GM23338 (cell line): ENCODE data around the gene ZBTB8A. TPM values are rescaled to one million over a fixed set of nuclear protein-coding genes. Genes with fewer than 3 reads are reported as not detected.

Source experiments
- ATAC-seq: fragments of 200-7000 bp; cut with Tn5 transposase; 3 replicates; pipeline ENCODE4 v1.9.1; 2020
- DNase-seq: peaks from one replicate; pipeline ENCODE4 v3.0.0-alpha.2; 2015; ENCODE audit warnings: low spot score
- H2AFZ ChIP-seq: fragments of 200-600 bp; sonication (generic); 2 replicates; pipeline ENCODE4 v1.8.0; 2016; ENCODE audit warnings: antibody characterized with exemption, mild to moderate bottlenecking, moderate library complexity
- H3F3A ChIP-seq: fragments of 200-600 bp; sonication (generic); replicated peaks from 2 replicates; pipeline ENCODE4 v1.8.0; 2017; ENCODE audit warnings: antibody characterized with exemption, mixed run types, low read depth
- H3K27ac ChIP-seq: fragments of 200-600 bp; sonication (generic); 2 replicates; pipeline ENCODE4 v1.6.1; 2016; ENCODE audit warnings: low read depth
- H3K27me3 ChIP-seq: fragments of 200-600 bp; sonication (generic); 2 replicates; pipeline ENCODE4 v1.8.0; 2016; ENCODE audit warnings: mild to moderate bottlenecking, mixed run types, moderate library complexity; ENCODE audit not compliant: insufficient read depth
- H3K36me3 ChIP-seq: fragments of 200-600 bp; sonication (generic); 2 replicates; pipeline ENCODE4 v1.8.0; 2016; ENCODE audit warnings: mild to moderate bottlenecking; ENCODE audit not compliant: insufficient read depth
- H3K4me1 ChIP-seq: fragments of 200-600 bp; sonication (generic); 2 replicates; pipeline ENCODE4 v1.8.0; 2016; ENCODE audit warnings: mild to moderate bottlenecking, moderate library complexity; ENCODE audit not compliant: insufficient read depth
- H3K4me2 ChIP-seq: fragments of 200-600 bp; sonication (generic); 2 replicates; pipeline ENCODE4 v1.7.1; 2017; ENCODE audit warnings: mixed run types
- H3K4me3 ChIP-seq: fragments of 200-600 bp; sonication (generic); 2 replicates; pipeline ENCODE4 v1.6.1; 2016; ENCODE audit warnings: mixed run types
- H3K79me2 ChIP-seq: fragments of 200-600 bp; sonication (generic); replicated peaks from 2 replicates; pipeline ENCODE4 v1.8.0; 2017; ENCODE audit warnings: mild to moderate bottlenecking; ENCODE audit not compliant: insufficient read depth
- H3K9me2 ChIP-seq: fragments of 200-600 bp; sonication (generic); 2 replicates; pipeline ENCODE4 v1.8.0; 2017; ENCODE audit not compliant: insufficient read depth
- H4K20me1 ChIP-seq: fragments of 200-600 bp; sonication (generic); replicated peaks from 2 replicates; pipeline ENCODE4 v1.8.0; 2017; ENCODE audit warnings: mild to moderate bottlenecking; ENCODE audit not compliant: insufficient read depth
- H3K27ac Mint-ChIP-seq: 2 replicates; pipeline ENCODE4 v1.8.0; 2020; ENCODE audit warnings: inconsistent platforms, mild to moderate bottlenecking, moderate library complexity, mixed read lengths
- H3K27me3 Mint-ChIP-seq: 3 replicates; pipeline ENCODE4 v1.8.0; 2022; ENCODE audit warnings: low read depth, mild to moderate bottlenecking, moderate library complexity, mixed read lengths, inconsistent platforms; ENCODE audit not compliant: insufficient read depth, poor library complexity
- H3K36me3 Mint-ChIP-seq: 3 replicates; pipeline ENCODE4 v1.8.0; 2021; ENCODE audit warnings: low read depth, mild to moderate bottlenecking, inconsistent platforms, moderate library complexity, mixed read lengths
- H3K4me1 Mint-ChIP-seq: 3 replicates; pipeline ENCODE4 v1.8.0; 2020; ENCODE audit warnings: mild to moderate bottlenecking, inconsistent platforms, mixed read lengths
- H3K4me3 Mint-ChIP-seq: 3 replicates; pipeline ENCODE4 v1.8.0; 2021; ENCODE audit warnings: moderate library complexity, mild to moderate bottlenecking, inconsistent platforms, mixed read lengths
- H3K9me3 Mint-ChIP-seq: 3 replicates; pipeline ENCODE4 v1.8.0; 2020; ENCODE audit warnings: moderate library complexity, mild to moderate bottlenecking, inconsistent platforms, mixed read lengths
- CREB1 ChIP-seq: fragments of 250-450 bp; sonication (Bioruptor Pico); IDR thresholded peaks from 2 replicates; pipeline ENCODE4 v1.5.0; 2020; ENCODE audit warnings: low read depth, mild to moderate bottlenecking, moderate library complexity
- EZH2 ChIP-seq: fragments of 200-600 bp; sonication (generic); IDR thresholded peaks from one replicate; pipeline ENCODE4 v1.8.0; 2017; ENCODE audit warnings: antibody characterized with exemption, mild to moderate bottlenecking, low read depth; ENCODE audit not compliant: unreplicated experiment
- EZH2phosphoT487 ChIP-seq: fragments of 200-600 bp; sonication (generic); IDR thresholded peaks from one replicate; pipeline ENCODE4 v1.8.1; 2018; ENCODE audit warnings: antibody characterized with exemption; ENCODE audit not compliant: unreplicated experiment
- JUNB ChIP-seq: IDR thresholded peaks from one replicate; pipeline ENCODE4 v1.6.1; 2016; ENCODE audit warnings: antibody characterized with exemption; ENCODE audit not compliant: unreplicated experiment
- NANOG ChIP-seq: IDR thresholded peaks from 2 replicates; pipeline ENCODE4 v1.6.1; 2016; ENCODE audit warnings: antibody characterized with exemption, borderline replicate concordance
- POLR2AphosphoS5 ChIP-seq: IDR thresholded peaks from 2 replicates; pipeline ENCODE4 v1.6.1; 2016; ENCODE audit warnings: antibody characterized with exemption, low read depth
- STAT1 ChIP-seq: IDR thresholded peaks from one replicate; pipeline ENCODE4 v1.6.1; 2016; ENCODE audit warnings: antibody characterized with exemption; ENCODE audit not compliant: unreplicated experiment
- ZNF114 ChIP-seq: fragments of 250-450 bp; sonication (Bioruptor Pico); IDR thresholded peaks from 2 replicates; pipeline ENCODE4 v1.5.0; 2020; ENCODE audit warnings: mild to moderate bottlenecking, moderate library complexity
- ZNF331 ChIP-seq: fragments of 250-450 bp; sonication (Bioruptor Pico); IDR thresholded peaks from 2 replicates; pipeline ENCODE4 v1.5.0; 2020; ENCODE audit warnings: low read depth, mild to moderate bottlenecking, moderate library complexity
- polyA plus RNA-seq: library from polyadenylated mRNA; unstranded; fragments of >200 nt; fragmentation: Nextera tagmentation; extraction: Ambion mirVana; gene quantifications from 2 replicates; pipeline ENCODE4 v1.2.1, GENCODE V29; 2016
- total RNA-seq: library from RNA; depleted of rRNA; stranded (reverse); fragments of >200 nt; shearing (Covaris generic); gene quantifications from 2 replicates; pipeline ENCODE4 v1.2.3, GENCODE V29; 2014
- TF ChIP-seq, protein P1 (sequence below), 2 experiments: fragments of 200-600 bp in 1 of 2; sonication (generic) in 1 of 2; conservative IDR thresholded peaks; 2 replicates each; pipeline versions ENCODE4 v1.5.1 to v1.6.1; 2016 to 2017; ENCODE audit warnings: antibody characterized with exemption in 2 of 2, low read depth in 2 of 2, mild to moderate bottlenecking in 2 of 2, moderate library complexity in 1 of 2
- TF ChIP-seq, protein P2 (sequence below): IDR thresholded peaks from one replicate; pipeline ENCODE4 v1.6.1; 2018; ENCODE audit warnings: antibody characterized with exemption; ENCODE audit not compliant: unreplicated experiment
- TF ChIP-seq, protein P3 (sequence below): IDR thresholded peaks from 2 replicates; pipeline ENCODE4 v1.6.1; 2016; ENCODE audit warnings: antibody characterized with exemption
- TF ChIP-seq, protein P4 (sequence below): fragments of 250-450 bp; sonication (Bioruptor Pico); IDR thresholded peaks from 2 replicates; pipeline ENCODE4 v1.5.0; 2020; ENCODE audit warnings: mild to moderate bottlenecking, moderate library complexity

ZBTB8A gene
- total and polyA plus RNA-seq, 2 experiments from 2014 or later, result 6.1 to 8.4 TPM

DNA sequence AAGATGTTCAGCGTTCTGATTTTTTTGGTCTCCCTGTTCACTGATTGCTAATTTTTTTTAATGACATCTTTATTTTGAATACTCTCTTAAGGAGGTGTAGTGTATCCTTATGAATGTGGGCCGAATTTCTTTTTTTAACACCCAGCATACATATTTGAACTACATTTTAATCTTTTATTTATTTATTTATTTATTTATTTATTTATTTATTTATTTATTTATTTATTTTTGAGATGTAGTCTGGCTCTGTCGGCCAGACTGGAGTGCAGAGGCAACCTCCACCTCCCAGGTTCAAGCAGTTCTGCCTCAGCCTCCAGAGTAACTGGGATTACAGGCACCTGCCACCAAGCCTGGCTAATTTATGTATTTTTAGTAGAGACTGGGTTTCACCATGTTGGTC is 15.1 kb downstream of the ZBTB8A start:
- H3K4me1 ChIP-seq, result no peaks in the 10 kb centered on the region
- no peaks in the 10 kb centered on the region for H3K36me3 ChIP-seq
- no peak overlapping the region for H2AFZ ChIP-seq
- no peaks in the 10 kb centered on the region for H3K9me2 ChIP-seq
- H3F3A ChIP-seq, result no peaks in the 10 kb centered on the region
- H3K4me3 ChIP-seq, result no peak overlapping the region
- no peaks in the 10 kb centered on the region for H3K9me3 Mint-ChIP-seq
- H3K4me1 Mint-ChIP-seq, result no peaks in the 10 kb centered on the region
- peaks cover 20% of the 10 kb centered on the region for H3K36me3 Mint-ChIP-seq
- no peak for TF ChIP-seq EZH2phosphoT487
- TF ChIP-seq, protein P1, sequence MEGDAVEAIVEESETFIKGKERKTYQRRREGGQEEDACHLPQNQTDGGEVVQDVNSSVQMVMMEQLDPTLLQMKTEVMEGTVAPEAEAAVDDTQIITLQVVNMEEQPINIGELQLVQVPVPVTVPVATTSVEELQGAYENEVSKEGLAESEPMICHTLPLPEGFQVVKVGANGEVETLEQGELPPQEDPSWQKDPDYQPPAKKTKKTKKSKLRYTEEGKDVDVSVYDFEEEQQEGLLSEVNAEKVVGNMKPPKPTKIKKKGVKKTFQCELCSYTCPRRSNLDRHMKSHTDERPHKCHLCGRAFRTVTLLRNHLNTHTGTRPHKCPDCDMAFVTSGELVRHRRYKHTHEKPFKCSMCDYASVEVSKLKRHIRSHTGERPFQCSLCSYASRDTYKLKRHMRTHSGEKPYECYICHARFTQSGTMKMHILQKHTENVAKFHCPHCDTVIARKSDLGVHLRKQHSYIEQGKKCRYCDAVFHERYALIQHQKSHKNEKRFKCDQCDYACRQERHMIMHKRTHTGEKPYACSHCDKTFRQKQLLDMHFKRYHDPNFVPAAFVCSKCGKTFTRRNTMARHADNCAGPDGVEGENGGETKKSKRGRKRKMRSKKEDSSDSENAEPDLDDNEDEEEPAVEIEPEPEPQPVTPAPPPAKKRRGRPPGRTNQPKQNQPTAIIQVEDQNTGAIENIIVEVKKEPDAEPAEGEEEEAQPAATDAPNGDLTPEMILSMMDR (conservative IDR thresholded peaks at IDR 0.05; ENCODE audit: low read depth in 2 of 2), result no peak
- no peak for TF ChIP-seq ZNF331 (CRISPR knock-in tag)
- TF ChIP-seq CREB1 (CRISPR knock-in tag), result no peak
- no peak for TF ChIP-seq NANOG
- TF ChIP-seq STAT1, result no peak
- TF ChIP-seq, protein P2, sequence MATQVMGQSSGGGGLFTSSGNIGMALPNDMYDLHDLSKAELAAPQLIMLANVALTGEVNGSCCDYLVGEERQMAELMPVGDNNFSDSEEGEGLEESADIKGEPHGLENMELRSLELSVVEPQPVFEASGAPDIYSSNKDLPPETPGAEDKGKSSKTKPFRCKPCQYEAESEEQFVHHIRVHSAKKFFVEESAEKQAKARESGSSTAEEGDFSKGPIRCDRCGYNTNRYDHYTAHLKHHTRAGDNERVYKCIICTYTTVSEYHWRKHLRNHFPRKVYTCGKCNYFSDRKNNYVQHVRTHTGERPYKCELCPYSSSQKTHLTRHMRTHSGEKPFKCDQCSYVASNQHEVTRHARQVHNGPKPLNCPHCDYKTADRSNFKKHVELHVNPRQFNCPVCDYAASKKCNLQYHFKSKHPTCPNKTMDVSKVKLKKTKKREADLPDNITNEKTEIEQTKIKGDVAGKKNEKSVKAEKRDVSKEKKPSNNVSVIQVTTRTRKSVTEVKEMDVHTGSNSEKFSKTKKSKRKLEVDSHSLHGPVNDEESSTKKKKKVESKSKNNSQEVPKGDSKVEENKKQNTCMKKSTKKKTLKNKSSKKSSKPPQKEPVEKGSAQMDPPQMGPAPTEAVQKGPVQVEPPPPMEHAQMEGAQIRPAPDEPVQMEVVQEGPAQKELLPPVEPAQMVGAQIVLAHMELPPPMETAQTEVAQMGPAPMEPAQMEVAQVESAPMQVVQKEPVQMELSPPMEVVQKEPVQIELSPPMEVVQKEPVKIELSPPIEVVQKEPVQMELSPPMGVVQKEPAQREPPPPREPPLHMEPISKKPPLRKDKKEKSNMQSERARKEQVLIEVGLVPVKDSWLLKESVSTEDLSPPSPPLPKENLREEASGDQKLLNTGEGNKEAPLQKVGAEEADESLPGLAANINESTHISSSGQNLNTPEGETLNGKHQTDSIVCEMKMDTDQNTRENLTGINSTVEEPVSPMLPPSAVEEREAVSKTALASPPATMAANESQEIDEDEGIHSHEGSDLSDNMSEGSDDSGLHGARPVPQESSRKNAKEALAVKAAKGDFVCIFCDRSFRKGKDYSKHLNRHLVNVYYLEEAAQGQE, result no peak
- no peak for TF ChIP-seq ZNF114 (CRISPR knock-in tag)
- no peak for TF ChIP-seq POLR2AphosphoS5
- TF ChIP-seq JUNB, result no peak
- no peak for TF ChIP-seq EZH2
- TF ChIP-seq, protein P3, sequence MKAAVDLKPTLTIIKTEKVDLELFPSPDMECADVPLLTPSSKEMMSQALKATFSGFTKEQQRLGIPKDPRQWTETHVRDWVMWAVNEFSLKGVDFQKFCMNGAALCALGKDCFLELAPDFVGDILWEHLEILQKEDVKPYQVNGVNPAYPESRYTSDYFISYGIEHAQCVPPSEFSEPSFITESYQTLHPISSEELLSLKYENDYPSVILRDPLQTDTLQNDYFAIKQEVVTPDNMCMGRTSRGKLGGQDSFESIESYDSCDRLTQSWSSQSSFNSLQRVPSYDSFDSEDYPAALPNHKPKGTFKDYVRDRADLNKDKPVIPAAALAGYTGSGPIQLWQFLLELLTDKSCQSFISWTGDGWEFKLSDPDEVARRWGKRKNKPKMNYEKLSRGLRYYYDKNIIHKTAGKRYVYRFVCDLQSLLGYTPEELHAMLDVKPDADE, result no peak
- TF ChIP-seq, protein P4, sequence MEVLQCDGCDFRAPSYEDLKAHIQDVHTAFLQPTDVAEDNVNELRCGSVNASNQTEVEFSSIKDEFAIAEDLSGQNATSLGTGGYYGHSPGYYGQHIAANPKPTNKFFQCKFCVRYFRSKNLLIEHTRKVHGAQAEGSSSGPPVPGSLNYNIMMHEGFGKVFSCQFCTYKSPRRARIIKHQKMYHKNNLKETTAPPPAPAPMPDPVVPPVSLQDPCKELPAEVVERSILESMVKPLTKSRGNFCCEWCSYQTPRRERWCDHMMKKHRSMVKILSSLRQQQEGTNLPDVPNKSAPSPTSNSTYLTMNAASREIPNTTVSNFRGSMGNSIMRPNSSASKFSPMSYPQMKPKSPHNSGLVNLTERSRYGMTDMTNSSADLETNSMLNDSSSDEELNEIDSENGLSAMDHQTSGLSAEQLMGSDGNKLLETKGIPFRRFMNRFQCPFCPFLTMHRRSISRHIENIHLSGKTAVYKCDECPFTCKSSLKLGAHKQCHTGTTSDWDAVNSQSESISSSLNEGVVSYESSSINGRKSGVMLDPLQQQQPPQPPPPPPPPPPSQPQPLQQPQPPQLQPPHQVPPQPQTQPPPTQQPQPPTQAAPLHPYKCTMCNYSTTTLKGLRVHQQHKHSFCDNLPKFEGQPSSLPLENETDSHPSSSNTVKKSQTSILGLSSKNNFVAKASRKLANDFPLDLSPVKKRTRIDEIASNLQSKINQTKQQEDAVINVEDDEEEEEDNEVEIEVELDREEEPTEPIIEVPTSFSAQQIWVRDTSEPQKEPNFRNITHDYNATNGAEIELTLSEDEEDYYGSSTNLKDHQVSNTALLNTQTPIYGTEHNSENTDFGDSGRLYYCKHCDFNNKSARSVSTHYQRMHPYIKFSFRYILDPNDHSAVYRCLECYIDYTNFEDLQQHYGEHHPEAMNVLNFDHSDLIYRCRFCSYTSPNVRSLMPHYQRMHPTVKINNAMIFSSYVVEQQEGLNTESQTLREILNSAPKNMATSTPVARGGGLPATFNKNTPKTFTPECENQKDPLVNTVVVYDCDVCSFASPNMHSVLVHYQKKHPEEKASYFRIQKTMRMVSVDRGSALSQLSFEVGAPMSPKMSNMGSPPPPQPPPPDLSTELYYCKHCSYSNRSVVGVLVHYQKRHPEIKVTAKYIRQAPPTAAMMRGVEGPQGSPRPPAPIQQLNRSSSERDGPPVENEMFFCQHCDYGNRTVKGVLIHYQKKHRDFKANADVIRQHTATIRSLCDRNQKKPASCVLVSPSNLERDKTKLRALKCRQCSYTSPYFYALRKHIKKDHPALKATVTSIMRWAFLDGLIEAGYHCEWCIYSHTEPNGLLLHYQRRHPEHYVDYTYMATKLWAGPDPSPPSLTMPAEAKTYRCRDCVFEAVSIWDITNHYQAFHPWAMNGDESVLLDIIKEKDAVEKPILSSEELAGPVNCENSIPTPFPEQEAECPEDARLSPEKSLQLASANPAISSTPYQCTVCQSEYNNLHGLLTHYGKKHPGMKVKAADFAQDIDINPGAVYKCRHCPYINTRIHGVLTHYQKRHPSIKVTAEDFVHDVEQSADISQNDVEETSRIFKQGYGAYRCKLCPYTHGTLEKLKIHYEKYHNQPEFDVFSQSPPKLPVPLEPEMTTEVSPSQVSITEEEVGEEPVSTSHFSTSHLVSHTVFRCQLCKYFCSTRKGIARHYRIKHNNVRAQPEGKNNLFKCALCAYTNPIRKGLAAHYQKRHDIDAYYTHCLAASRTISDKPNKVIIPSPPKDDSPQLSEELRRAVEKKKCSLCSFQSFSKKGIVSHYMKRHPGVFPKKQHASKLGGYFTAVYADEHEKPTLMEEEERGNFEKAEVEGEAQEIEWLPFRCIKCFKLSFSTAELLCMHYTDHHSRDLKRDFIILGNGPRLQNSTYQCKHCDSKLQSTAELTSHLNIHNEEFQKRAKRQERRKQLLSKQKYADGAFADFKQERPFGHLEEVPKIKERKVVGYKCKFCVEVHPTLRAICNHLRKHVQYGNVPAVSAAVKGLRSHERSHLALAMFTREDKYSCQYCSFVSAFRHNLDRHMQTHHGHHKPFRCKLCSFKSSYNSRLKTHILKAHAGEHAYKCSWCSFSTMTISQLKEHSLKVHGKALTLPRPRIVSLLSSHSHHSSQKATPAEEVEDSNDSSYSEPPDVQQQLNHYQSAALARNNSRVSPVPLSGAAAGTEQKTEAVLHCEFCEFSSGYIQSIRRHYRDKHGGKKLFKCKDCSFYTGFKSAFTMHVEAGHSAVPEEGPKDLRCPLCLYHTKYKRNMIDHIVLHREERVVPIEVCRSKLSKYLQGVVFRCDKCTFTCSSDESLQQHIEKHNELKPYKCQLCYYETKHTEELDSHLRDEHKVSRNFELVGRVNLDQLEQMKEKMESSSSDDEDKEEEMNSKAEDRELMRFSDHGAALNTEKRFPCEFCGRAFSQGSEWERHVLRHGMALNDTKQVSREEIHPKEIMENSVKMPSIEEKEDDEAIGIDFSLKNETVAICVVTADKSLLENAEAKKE (CRISPR knock-in tag), result no peak
- H3K4me2 ChIP-seq, result no peak overlapping the region
- no peaks in the 10 kb centered on the region for H3K27me3 Mint-ChIP-seq
- peaks cover 9% of the 10 kb centered on the region; the same call in 1 of the 2 replicates for H3K79me2 ChIP-seq
- H4K20me1 ChIP-seq, result peaks cover 3% of the 10 kb centered on the region; the same call in 1 of the 2 replicates
- H3K27ac Mint-ChIP-seq, result no peak overlapping the region
- no peak for ATAC-seq
- no peak overlapping the region for H3K27ac ChIP-seq
- no peaks in the 10 kb centered on the region for H3K27me3 ChIP-seq
- no peak overlapping the region for H3K4me3 Mint-ChIP-seq
- DNase-seq, result no peak
